Mucosa of stomach (tissue), 1 donor: ENCODE data around the gene ABCB9.

Source experiments
- H3K27me3 ChIP-seq: one replicate; pipeline ENCODE4 v1.7.0; 2013; ENCODE audit warnings: mild to moderate bottlenecking, low read length; ENCODE audit not compliant: control insufficient read depth, insufficient read depth
- H3K36me3 ChIP-seq: one replicate; pipeline ENCODE4 v1.7.0; 2013; ENCODE audit warnings: low read length; ENCODE audit not compliant: control insufficient read depth, insufficient read depth
- H3K4me1 ChIP-seq: one replicate; pipeline ENCODE4 v1.7.0; 2013; ENCODE audit warnings: mild to moderate bottlenecking, low read length; ENCODE audit not compliant: control insufficient read depth, insufficient read depth
- H3K4me3 ChIP-seq: one replicate; pipeline ENCODE4 v1.7.0; 2013; ENCODE audit warnings: low read length
- H3K9ac ChIP-seq: one replicate; pipeline ENCODE4 v1.7.0; 2013; ENCODE audit warnings: mild to moderate bottlenecking, low read length, moderate library complexity
- H3K9me3 ChIP-seq: one replicate; pipeline ENCODE4 v1.7.0; 2013; ENCODE audit warnings: mild to moderate bottlenecking, low read length, moderate library complexity; ENCODE audit not compliant: control insufficient read depth
- donor health status: Pancreatic carcinoma.

The ABCB9 gene

GRCh38 chr12:122882908-122883558 is 83.2 kb downstream of the ABCB9 start:
- H3K4me3 ChIP-seq, result no peak overlapping the region
- peaks cover 62% of the 10 kb centered on the region for H3K4me1 ChIP-seq
- H3K9me3 ChIP-seq, result no peaks in the 10 kb centered on the region

GRCh38 chr12:122880668-122881067 is 85.6 kb downstream of the ABCB9 start:
- Histone ChIP-seq H3K9ac (no peak overlapping the region), H3K36me3 (no peaks in the 10 kb centered on the region), H3K9me3 (no peaks in the 10 kb centered on the region), H3K27me3 (no peaks in the 10 kb centered on the region), H3K4me3 (no peak overlapping the region), H3K4me1 (peaks cover 44% of the 10 kb centered on the region)

More at GRCh38 chr12:122882908-122883558, 83.2 kb downstream of the ABCB9 start:
- Histone ChIP-seq H3K36me3 (no peaks in the 10 kb centered on the region), H3K9ac (no peak overlapping the region), H3K27me3 (no peaks in the 10 kb centered on the region)

GRCh38 chr12:122880155-122880667 is 86.1 kb downstream of the ABCB9 start:
- no peaks in the 10 kb centered on the region for H3K9me3 ChIP-seq
- no peaks in the 10 kb centered on the region for H3K27me3 ChIP-seq
- H3K9ac ChIP-seq, result no peak overlapping the region
- H3K36me3 ChIP-seq, result no peaks in the 10 kb centered on the region
- peaks cover 49% of the 10 kb centered on the region for H3K4me1 ChIP-seq
- H3K4me3 ChIP-seq, result no peak overlapping the region
